DMS79 (cell line): Measurements from ENCODE around the gene ATP6V0B.

Source experiments
- DNase-seq: peaks from one replicate; lab custom pipeline; 2025; lab: John Stamatoyannopoulos, UW

Gene ATP6V0B

DNA sequence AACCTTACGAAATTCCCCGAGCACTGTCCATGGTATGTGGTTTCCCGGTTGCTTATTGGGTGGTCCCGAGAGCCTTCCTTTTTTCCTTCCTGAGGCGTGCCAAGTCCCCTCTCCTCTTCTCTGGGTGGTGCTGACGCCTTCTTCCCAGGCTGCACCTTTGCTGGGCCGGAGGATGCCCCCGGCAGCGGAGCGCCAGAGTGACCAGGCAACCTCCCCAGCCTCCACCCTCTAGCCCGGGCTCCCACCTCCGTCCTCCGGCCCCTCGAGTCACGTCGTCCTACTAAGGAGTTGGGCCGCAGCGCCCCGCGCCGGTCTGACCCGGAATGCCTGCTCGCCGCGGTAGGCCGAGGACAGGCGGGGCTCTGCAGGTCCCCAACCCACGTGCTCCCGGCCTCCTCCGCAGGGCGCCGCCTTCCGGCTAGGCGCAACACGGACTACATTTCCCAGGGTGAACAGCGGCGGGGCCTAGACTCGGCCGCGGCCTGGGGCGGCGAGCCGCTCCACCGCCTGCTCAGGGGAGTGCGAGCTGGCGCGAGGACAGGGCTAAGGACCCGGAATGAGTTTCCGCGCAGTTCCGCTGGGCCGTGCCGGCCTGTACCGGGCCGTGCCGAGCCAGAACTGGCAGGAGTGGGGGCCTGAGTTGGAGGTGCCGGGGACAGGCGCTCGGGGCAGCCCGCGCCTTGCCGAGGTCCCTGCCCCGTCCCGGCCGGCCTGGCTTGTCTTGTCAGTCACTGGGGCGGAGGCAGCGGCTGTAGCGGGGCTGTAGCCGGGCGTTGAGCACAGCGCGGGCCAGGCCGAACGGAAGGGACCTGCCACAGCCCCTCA lies 28.3 kb upstream of the ATP6V0B start, which contains the start of gene IPO13:
TSS of gene IPO13 (plus strand) at position 715 of the 825 bp plus-strand sequence. CDS start 651 bp downstream, outside the sequence.
- peak; percentile 91 for DNase-seq

DNA sequence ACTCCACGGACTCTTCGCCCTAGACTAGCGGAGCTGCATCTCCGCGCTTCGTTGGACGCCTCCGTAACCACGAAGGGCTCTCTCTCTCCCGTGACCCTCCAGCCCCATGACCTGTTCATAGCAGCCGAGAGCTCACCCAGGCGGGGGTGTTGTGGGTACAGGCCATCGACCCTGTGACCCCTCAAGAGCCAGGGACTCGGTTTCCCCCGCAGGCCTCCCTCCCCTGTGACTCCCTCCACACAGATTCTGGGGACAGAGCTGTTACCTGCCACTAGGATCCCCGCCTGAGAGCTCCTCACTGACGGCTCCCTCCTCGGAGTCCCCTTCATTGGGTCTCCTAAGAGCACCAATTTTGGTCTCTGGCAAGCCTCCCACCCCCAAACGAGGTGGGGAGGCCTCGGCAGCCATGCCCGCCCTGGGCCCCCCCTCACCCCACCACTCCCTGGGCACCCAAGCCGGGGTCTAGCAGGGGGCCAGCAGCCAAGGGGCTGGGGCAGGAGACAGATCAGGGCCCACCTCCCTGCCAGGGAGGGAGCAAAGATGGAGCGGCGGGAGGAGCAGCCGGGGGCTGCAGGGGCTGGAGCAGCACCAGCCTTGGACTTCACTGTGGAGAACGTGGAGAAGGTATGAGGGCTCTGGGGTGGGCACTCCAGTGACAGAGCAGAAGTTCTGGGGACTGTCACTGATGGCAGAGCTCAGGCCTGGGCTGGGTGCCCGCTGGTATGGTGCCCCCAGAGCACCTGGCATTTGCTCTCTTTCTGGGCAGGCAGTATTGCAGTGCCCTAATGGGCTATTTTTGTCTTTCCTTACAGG lies 27.5 kb upstream of the ATP6V0B start:
- no peak for DNase-seq

- DNase-seq, result no peak
Measured at GRCh38 chr1:43947874-43948437, 26.8 kb upstream of the ATP6V0B start.

- DNase-seq, result no peak
Measured at GRCh38 chr1:43949678-43950077, 25.1 kb upstream of the ATP6V0B start.

- DNase-seq, result peak; percentile 76
Measured at GRCh38 chr1:43951021-43951985, 23.5 kb upstream of the ATP6V0B start.

DNA sequence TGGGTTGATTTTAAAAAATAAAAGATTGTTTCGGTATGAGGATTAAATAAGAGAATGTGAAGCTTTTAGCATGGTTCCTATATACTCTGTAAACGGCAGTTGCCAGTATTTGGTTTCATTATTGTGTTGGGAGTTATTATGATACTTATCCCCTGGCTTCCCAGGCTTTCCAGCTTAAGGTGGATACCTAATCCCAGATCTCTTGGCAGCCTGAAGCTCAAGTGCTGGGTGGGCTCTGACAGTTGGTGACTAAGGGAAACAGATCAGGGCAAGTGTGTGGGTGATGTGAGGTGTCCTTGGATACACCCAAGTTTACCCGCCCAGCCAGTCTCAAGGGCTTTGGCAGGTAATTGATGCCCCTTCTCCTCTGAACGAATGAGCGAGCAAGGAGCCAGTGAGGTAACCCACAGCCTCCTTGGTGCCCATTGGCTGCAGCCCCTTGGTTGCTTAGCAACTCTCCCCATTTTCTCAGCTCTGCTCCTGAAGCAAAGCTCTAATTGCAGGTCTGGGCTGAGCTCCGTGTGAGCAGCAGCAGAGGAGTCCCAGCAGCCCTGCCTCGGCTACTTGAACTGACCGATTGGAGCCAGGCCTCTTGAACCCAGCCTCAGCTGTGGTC lies 21.9 kb upstream of the ATP6V0B start:
- DNase-seq, result peak; percentile 99

- no peak for DNase-seq
Measured at GRCh38 chr1:43953361-43953760, 21.4 kb upstream of the ATP6V0B start.

GRCh38 chr1:43954036-43954435 lies 20.7 kb upstream of the ATP6V0B start:
- no peak for DNase-seq

DNA sequence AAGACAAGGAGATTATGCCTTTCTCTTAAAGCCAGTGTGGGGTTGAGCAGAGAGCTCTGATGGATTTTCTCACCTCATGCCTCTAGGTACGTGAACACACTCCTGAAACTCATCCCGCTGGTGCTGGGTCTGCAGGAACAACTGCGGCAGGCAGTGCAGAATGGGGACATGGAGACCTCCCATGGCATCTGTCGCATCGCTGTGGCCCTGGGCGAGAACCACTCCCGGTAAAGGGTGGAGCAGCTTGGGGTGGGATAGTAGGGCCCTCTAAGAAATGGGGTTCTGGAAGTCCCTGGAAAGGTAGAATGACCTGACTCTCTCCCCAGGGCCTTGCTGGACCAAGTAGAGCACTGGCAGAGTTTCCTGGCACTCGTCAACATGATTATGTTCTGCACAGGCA lies 18.5 kb upstream of the ATP6V0B start:
- no peak for DNase-seq

GRCh38 chr1:43957407-43958040 lies 17.2 kb upstream of the ATP6V0B start:
- no peak for DNase-seq

- DNase-seq, result no peak
Measured at GRCh38 chr1:43958351-43959255, 16.2 kb upstream of the ATP6V0B start.

DNA sequence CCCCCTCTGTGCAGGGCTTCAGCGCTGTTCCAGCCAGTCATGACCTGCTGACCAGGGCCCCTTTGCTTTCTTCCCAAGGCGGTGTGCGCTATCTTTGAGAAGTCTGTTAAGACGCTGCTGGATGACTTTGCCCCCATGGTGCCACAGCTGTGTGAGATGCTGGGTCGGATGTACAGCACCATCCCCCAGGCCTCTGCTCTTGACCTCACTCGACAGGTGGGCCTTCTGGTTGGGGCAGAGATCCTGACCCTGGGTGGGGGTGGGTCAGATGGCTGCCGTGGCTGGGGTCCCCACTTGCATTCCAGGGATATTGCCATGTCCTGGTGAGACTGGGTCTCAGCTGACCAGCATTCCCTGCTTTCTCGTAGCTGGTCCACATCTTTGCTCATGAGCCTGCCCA lies 14.0 kb upstream of the ATP6V0B start:
- no peak for DNase-seq

- no peak for DNase-seq
Measured at GRCh38 chr1:43961692-43962091, 13.1 kb upstream of the ATP6V0B start.

DNA sequence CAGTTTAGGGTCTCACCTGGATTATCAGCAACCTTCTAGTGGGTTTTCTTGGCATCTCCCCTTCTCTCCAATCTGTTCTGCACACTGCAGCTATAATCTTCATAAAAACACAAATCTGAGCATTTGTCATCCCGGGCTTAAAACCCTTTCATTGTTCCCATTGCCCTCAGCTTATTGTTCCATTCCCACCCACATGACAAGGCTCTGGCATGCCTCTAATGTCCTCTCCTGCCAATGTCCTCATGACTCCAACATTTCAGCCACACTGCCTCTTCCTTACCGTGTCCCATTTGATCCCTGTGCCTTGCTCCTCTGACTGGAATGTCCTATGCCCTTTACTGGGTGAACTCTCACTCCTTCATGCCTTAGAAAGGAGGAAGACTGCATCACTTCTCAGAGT lies 12.4 kb upstream of the ATP6V0B start:
- no peak for DNase-seq

GRCh38 chr1:43963006-43963405 lies 11.8 kb upstream of the ATP6V0B start:
- no peak for DNase-seq

DNA sequence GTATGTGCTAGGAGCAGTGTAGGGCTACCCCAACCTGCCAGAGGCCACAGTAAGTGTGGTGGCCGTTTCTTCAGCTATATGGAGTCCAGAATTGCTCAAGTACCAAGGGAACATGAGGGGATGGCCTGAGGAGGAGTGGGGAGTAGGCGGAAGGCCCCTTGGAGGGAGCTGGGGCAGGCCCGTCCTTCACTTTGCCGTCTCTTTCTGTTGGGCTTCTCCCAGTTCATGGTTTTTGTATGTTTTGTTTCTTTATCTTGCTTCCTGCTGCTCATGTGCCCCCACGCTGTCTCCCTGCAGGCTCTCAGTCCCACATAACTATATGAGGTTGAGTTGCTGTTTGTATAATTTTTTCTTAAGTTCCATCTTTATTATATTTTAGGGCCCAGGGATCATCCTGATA lies 10.9 kb upstream of the ATP6V0B start:
- DNase-seq, result no peak

GRCh38 chr1:43965316-43965715 lies 9.4 kb upstream of the ATP6V0B start:
- DNase-seq, result no peak

DNA sequence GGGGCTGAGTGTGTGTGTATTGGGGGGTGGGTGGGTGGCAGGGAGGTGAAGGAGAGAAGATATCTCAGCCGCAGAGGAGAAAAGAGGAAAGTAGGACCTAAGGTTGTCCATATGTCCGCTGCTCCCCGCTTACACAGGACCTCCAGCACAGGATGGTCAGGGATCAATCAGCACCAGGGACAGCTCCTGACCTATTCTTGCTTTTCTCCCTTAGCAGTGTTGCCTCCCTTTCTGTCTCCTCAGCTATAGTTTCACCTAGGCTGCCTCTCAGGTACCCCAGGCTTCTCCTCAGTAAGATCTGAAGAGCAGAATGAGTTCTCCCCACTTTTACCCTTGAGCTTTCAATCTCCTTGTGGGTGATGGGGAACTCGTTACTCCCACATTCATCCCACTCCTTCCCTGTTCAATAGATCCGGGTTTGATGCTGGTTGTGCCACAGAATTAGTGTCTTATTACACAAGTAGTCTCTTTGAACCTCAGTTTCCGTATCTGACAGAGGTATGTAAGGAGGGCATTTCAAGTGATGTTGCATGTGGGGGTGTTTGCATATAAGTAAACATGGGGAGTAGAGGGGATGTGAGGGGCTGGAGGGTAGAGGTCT lies 6.3 kb upstream of the ATP6V0B start:
- DNase-seq, result no peak

DNA sequence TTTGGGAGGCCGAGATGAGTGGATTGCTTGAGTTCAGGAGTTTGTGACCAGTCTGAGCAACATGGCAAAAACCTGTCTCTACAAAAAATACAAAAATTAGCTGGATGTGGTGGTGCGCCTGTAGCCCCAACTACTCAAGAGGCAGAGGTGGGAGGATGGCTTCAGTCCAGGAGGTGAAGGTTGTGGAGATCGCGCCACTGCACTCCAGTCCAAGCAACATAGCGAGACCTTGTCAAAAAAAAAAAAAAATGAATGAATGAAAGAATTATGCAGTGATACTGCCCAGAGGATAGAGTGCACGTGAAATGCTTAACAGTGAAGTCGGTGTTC lies 5.4 kb upstream of the ATP6V0B start:
- no peak for DNase-seq
